Muscle layer of colon (tissue), 2 donors: Measurements from ENCODE around the gene CTNND2.
"Not testable (repeated sequence)": the region's sequence is repeated elsewhere in the genome, so short reads cannot be mapped to it uniquely, and the experiment has no call there.

Experiments used
- H3K27ac ChIP-seq: one replicate; pipeline ENCODE4 v1.7.0; 2013; ENCODE audit warnings: low read depth, mild to moderate bottlenecking, low read length, moderate library complexity
- H3K27me3 ChIP-seq, 2 donors: one replicate each; pipeline ENCODE4 v1.7.0; 2013; ENCODE audit warnings: low read length in 2 of 2, mild to moderate bottlenecking in 2 of 2; ENCODE audit not compliant: insufficient read depth in 2 of 2, control insufficient read depth in 1 of 2
- H3K36me3 ChIP-seq: one replicate; pipeline ENCODE4 v1.7.0; 2013; ENCODE audit warnings: mild to moderate bottlenecking, low read length; ENCODE audit not compliant: insufficient read depth
- H3K4me1 ChIP-seq: one replicate; pipeline ENCODE4 v1.7.0; 2013; ENCODE audit warnings: mild to moderate bottlenecking, low read length; ENCODE audit not compliant: insufficient read depth
- H3K4me3 ChIP-seq, 2 donors: one replicate each; pipeline ENCODE4 v1.7.0; 2013; ENCODE audit warnings: low read length in 2 of 2, low read depth in 1 of 2, mild to moderate bottlenecking in 1 of 2, moderate library complexity in 1 of 2
- H3K9ac ChIP-seq: one replicate; pipeline ENCODE4 v1.7.0; 2013; ENCODE audit warnings: low read length
- H3K9me3 ChIP-seq: one replicate; pipeline ENCODE4 v1.7.0; 2013; ENCODE audit warnings: mild to moderate bottlenecking, low read length
- donor health status: abdominal sarcoma.
- donor health status: Adenocarcinoma of cecum.

Gene CTNND2

GRCh38 chr5:11617080-11617479 is 287.2 kb downstream of the CTNND2 start:
- H3K4me3 ChIP-seq: no peak overlapping the region
- H3K4me1 ChIP-seq: no peaks in the 10 kb centered on the region
- H3K9ac ChIP-seq: no peak overlapping the region
- H3K27ac ChIP-seq: no peak overlapping the region
- no peaks in the 10 kb centered on the region for H3K36me3 ChIP-seq
- H3K27me3 ChIP-seq: no peaks in the 10 kb centered on the region
- H3K9me3 ChIP-seq: no peaks in the 10 kb centered on the region

GRCh38 chr5:11616624-11617023 is 287.6 kb downstream of the CTNND2 start:
- H3K4me3 ChIP-seq, H3K4me1 ChIP-seq, H3K27ac ChIP-seq, H3K36me3 ChIP-seq, H3K9me3 ChIP-seq, H3K27me3 ChIP-seq, H3K9ac ChIP-seq: not testable (repeated sequence)

- Histone ChIP-seq H3K36me3 (no peaks in the 10 kb centered on the region), H3K4me1 (no peaks in the 10 kb centered on the region), H3K9me3 (no peaks in the 10 kb centered on the region), H3K27ac (no peak overlapping the region), H3K27me3 (no peaks in the 10 kb centered on the region), H3K4me3 (no peak overlapping the region), H3K9ac (no peak overlapping the region)
Observed at GRCh38 chr5:11611011-11611410, 293.2 kb downstream of the CTNND2 start.

GRCh38 chr5:11609570-11610303 is 294.5 kb downstream of the CTNND2 start:
- H3K4me3 ChIP-seq: no peak overlapping the region
- H3K27me3 ChIP-seq: no peaks in the 10 kb centered on the region
- no peaks in the 10 kb centered on the region for H3K4me1 ChIP-seq
- H3K36me3 ChIP-seq: no peaks in the 10 kb centered on the region
- no peaks in the 10 kb centered on the region for H3K9me3 ChIP-seq
- H3K27ac ChIP-seq: no peak overlapping the region
- H3K9ac ChIP-seq: no peak overlapping the region

- H3K4me1 ChIP-seq: no peaks in the 10 kb centered on the region
- H3K9ac ChIP-seq: no peak overlapping the region
- no peaks in the 10 kb centered on the region for H3K27me3 ChIP-seq
- no peak overlapping the region for H3K27ac ChIP-seq
- H3K4me3 ChIP-seq: no peak overlapping the region
- H3K9me3 ChIP-seq: no peaks in the 10 kb centered on the region
- no peaks in the 10 kb centered on the region for H3K36me3 ChIP-seq
Observed at GRCh38 chr5:11608530-11608929, 295.7 kb downstream of the CTNND2 start.

- H3K9me3 ChIP-seq: no peaks in the 10 kb centered on the region
- H3K27ac ChIP-seq: no peak overlapping the region
- H3K36me3 ChIP-seq: no peaks in the 10 kb centered on the region
- no peaks in the 10 kb centered on the region for H3K4me1 ChIP-seq
- no peak overlapping the region for H3K9ac ChIP-seq
- H3K27me3 ChIP-seq: no peaks in the 10 kb centered on the region
- no peak overlapping the region for H3K4me3 ChIP-seq
Observed at GRCh38 chr5:11607944-11608483, 296.2 kb downstream of the CTNND2 start.

GRCh38 chr5:11602298-11602697 is 301.9 kb downstream of the CTNND2 start:
- Histone ChIP-seq H3K27me3 (no peaks in the 10 kb centered on the region), H3K9me3 (no peaks in the 10 kb centered on the region), H3K4me3 (no peak overlapping the region), H3K4me1 (no peaks in the 10 kb centered on the region), H3K27ac (no peak overlapping the region), H3K36me3 (no peaks in the 10 kb centered on the region), H3K9ac (no peak overlapping the region)

GRCh38 chr5:11599499-11599898 is 304.7 kb downstream of the CTNND2 start:
- no peaks in the 10 kb centered on the region for H3K4me1 ChIP-seq
- no peak overlapping the region for H3K9ac ChIP-seq
- H3K9me3 ChIP-seq: no peaks in the 10 kb centered on the region
- H3K27ac ChIP-seq: no peak overlapping the region
- no peaks in the 10 kb centered on the region for H3K27me3 ChIP-seq
- H3K4me3 ChIP-seq: no peak overlapping the region
- H3K36me3 ChIP-seq: no peaks in the 10 kb centered on the region

- Histone ChIP-seq H3K9ac (no peak overlapping the region), H3K4me3 (no peak overlapping the region), H3K4me1 (no peaks in the 10 kb centered on the region)
Observed at GRCh38 chr5:11596657-11597071, 307.6 kb downstream of the CTNND2 start.

GRCh38 chr5:11596185-11596584 is 308.1 kb downstream of the CTNND2 start:
- Histone ChIP-seq H3K4me3 (no peak overlapping the region), H3K4me1 (no peaks in the 10 kb centered on the region), H3K9ac (no peak overlapping the region), H3K27me3 (no peaks in the 10 kb centered on the region), H3K36me3 (no peaks in the 10 kb centered on the region), H3K9me3 (no peaks in the 10 kb centered on the region), H3K27ac (no peak overlapping the region)

More at GRCh38 chr5:11596657-11597071, 307.6 kb downstream of the CTNND2 start:
- Histone ChIP-seq H3K36me3 (no peaks in the 10 kb centered on the region), H3K27me3 (no peaks in the 10 kb centered on the region), H3K9me3 (no peaks in the 10 kb centered on the region), H3K27ac (no peak overlapping the region)

- no peaks in the 10 kb centered on the region for H3K9me3 ChIP-seq
- H3K36me3 ChIP-seq: no peaks in the 10 kb centered on the region
- no peak overlapping the region for H3K4me3 ChIP-seq
- H3K9ac ChIP-seq: no peak overlapping the region
- no peaks in the 10 kb centered on the region for H3K27me3 ChIP-seq
- H3K27ac ChIP-seq: no peak overlapping the region
- no peaks in the 10 kb centered on the region for H3K4me1 ChIP-seq
Observed at GRCh38 chr5:11595045-11595444, 309.2 kb downstream of the CTNND2 start.

- H3K4me1 ChIP-seq: no peaks in the 10 kb centered on the region
- H3K9me3 ChIP-seq: no peaks in the 10 kb centered on the region
- H3K4me3 ChIP-seq: no peak overlapping the region
- no peak overlapping the region for H3K27ac ChIP-seq
- H3K9ac ChIP-seq: no peak overlapping the region
- H3K27me3 ChIP-seq: no peaks in the 10 kb centered on the region
- no peaks in the 10 kb centered on the region for H3K36me3 ChIP-seq
Observed at GRCh38 chr5:11594021-11594420, 310.2 kb downstream of the CTNND2 start.
